SU-DHL-6 (cell line): ENCODE results near the gene TMEM212.
"Not testable (repeated sequence)": the region's sequence is repeated elsewhere in the genome, so short reads cannot be mapped to it uniquely, and the experiment has no call there.

Source experiments
- H2AFZ ChIP-seq: fragments of 200-600 bp; sonication (generic); 2 replicates; pipeline ENCODE4 v1.6.1; 2014; ENCODE audit warnings: low read depth, mild to moderate bottlenecking, moderate library complexity, mixed read lengths, antibody characterized with exemption, low read length; ENCODE audit not compliant: severe bottlenecking
- H3F3A ChIP-seq: fragments of 200-600 bp; shearing (Covaris generic); 2 replicates; pipeline ENCODE4 v1.6.0; 2016; ENCODE audit warnings: antibody characterized with exemption, mild to moderate bottlenecking; ENCODE audit not compliant: insufficient read depth
- H3K27ac ChIP-seq: fragments of 200-600 bp; sonication (generic); 2 replicates; pipeline ENCODE4 v1.5.1; 2016; ENCODE audit warnings: low read depth, mild to moderate bottlenecking, low read length, moderate library complexity, mixed read lengths
- H3K27me3 ChIP-seq: fragments of 200-600 bp; sonication (generic), shearing (Covaris generic); 2 replicates; pipeline ENCODE4 v1.6.0; 2014; ENCODE audit warnings: mild to moderate bottlenecking, low read length
- H3K36me3 ChIP-seq: fragments of 200-600 bp; sonication (generic); 2 replicates; pipeline ENCODE4 v1.6.1; 2014; ENCODE audit warnings: mild to moderate bottlenecking, low read length, mixed read lengths
- H3K4me2 ChIP-seq: fragments of 300-600, 200-600 bp; shearing (Covaris generic), sonication (generic); 2 replicates; pipeline ENCODE4 v1.6.0; 2014; ENCODE audit warnings: low read length, low read depth, mild to moderate bottlenecking; ENCODE audit not compliant: poor library complexity, severe bottlenecking
- H3K4me3 ChIP-seq: fragments of 200-600 bp; sonication (generic); 2 replicates; pipeline ENCODE4 v1.5.1; 2014; ENCODE audit warnings: antibody characterized with exemption, low read length, mild to moderate bottlenecking, mixed read lengths; ENCODE audit not compliant: insufficient read depth, poor library complexity, severe bottlenecking
- H3K79me2 ChIP-seq: fragments of 200-600 bp; sonication (generic); 2 replicates; pipeline ENCODE4 v1.6.1; 2014; ENCODE audit warnings: mild to moderate bottlenecking, low read length, moderate library complexity; ENCODE audit not compliant: insufficient read depth
- H3K9ac ChIP-seq: fragments of 200-600 bp; sonication (generic); 2 replicates; pipeline ENCODE4 v1.7.0; 2014; ENCODE audit warnings: mild to moderate bottlenecking, low read length
- H3K9me2 ChIP-seq: fragments of 200-600 bp; sonication (generic); replicated peaks from 2 replicates; pipeline ENCODE4 v1.6.1; 2014; ENCODE audit warnings: low read length; ENCODE audit not compliant: insufficient read depth
- H3K9me3 ChIP-seq: fragments of 200-600 bp; sonication (generic); 2 replicates; pipeline ENCODE4 v1.6.1; 2014; ENCODE audit warnings: low read length, mixed read lengths; ENCODE audit not compliant: insufficient read depth
- H4K20me1 ChIP-seq: fragments of 200-600 bp; sonication (generic); 2 replicates; pipeline ENCODE4 v1.6.1; 2014; ENCODE audit warnings: low read depth, mild to moderate bottlenecking, antibody characterized with exemption, low read length, moderate library complexity, mixed read lengths
- CTCF ChIP-seq: fragments of 200-600 bp; sonication (generic); IDR thresholded peaks from one replicate; pipeline ENCODE4 v1.5.1; 2017; ENCODE audit warnings: antibody characterized with exemption, mild to moderate bottlenecking, low read length, moderate library complexity; ENCODE audit not compliant: insufficient read depth, poor library complexity, severe bottlenecking
- EZH2phosphoT487 ChIP-seq: fragments of 200-600 bp; sonication (generic), shearing (Covaris generic); conservative IDR thresholded peaks from 2 replicates; pipeline ENCODE4 v1.6.1; 2018; ENCODE audit warnings: mild to moderate bottlenecking, antibody characterized with exemption, low read length, moderate library complexity, mixed read lengths

TMEM212 gene

GRCh38 chr3:171901615-171902312, 58.6 kb downstream of the TMEM212 start:
- no peak for TF ChIP-seq CTCF
- TF ChIP-seq EZH2phosphoT487 = no peak
- Histone ChIP-seq H3K27ac (no peak overlapping the region), H3K79me2 (no peaks in the 10 kb centered on the region), H4K20me1 (no peaks in the 10 kb centered on the region), H3K27me3 (no peaks in the 10 kb centered on the region), H3K4me3 (no peak overlapping the region), H3K9me3 (no peaks in the 10 kb centered on the region), H3F3A (no peaks in the 10 kb centered on the region), H2AFZ (no peak overlapping the region), H3K4me2 (no peak overlapping the region), H3K9ac (no peak overlapping the region), H3K9me2 (no peaks in the 10 kb centered on the region), H3K36me3 (no peaks in the 10 kb centered on the region)

DNA sequence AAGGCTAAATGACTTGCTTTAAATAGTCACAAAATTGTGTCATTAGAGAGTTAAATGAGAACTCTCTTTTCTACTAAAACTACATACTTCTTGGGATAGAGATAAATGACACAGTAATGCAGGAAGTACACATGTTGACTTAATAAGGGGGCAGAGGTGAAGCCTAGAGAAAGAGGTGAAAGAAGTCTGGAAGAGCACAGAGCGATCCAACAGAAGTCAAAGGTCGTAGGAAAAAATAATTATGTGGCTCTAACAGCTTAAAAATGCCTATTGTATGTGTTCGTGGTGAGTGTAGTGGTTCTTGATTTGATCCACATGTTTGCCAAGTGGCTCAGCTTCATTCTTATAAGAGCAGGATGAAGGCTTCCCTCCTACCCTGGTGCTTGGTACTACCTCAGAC, 61.7 kb downstream of the TMEM212 start:
- no peaks in the 10 kb centered on the region for H3K36me3 ChIP-seq
- H3K9me3 ChIP-seq = no peaks in the 10 kb centered on the region
- no peaks in the 10 kb centered on the region for H4K20me1 ChIP-seq
- TF ChIP-seq EZH2phosphoT487 = no peak
- TF ChIP-seq CTCF = no peak
- H3F3A ChIP-seq = no peaks in the 10 kb centered on the region
- no peaks in the 10 kb centered on the region for H3K9me2 ChIP-seq
- no peak overlapping the region for H3K4me3 ChIP-seq
- H3K79me2 ChIP-seq = no peaks in the 10 kb centered on the region
- H3K9ac ChIP-seq = no peak overlapping the region
- H3K4me2 ChIP-seq = no peak overlapping the region
- H3K27ac ChIP-seq = no peak overlapping the region
- H3K27me3 ChIP-seq = no peaks in the 10 kb centered on the region
- no peak overlapping the region for H2AFZ ChIP-seq

DNA sequence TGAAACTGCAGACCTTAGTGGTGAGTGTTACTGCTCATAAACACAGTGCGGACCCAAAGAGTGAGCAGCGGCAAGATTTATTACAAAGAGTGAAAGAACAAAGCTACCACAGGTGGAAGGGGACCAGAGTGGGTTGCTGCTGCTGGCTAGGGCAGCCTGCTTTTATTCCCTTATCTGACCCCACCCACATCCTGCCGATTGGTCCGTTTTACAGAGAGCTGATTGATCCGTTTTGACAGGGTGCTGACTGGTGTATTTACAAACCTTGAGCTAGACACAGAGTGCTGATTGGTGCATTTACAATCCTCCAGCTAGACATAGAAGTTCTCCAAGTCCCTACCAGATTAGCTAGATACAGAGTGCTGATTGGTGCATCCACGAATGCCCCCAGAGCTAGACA, 63.4 kb downstream of the TMEM212 start:
- H3K4me2 ChIP-seq, H3K79me2 ChIP-seq, H3K36me3 ChIP-seq, H3F3A ChIP-seq, H3K9me3 ChIP-seq, H3K9ac ChIP-seq, H3K27ac ChIP-seq, H3K4me3 ChIP-seq, H3K9me2 ChIP-seq, H2AFZ ChIP-seq, H4K20me1 ChIP-seq, H3K27me3 ChIP-seq: not testable (repeated sequence)

GRCh38 chr3:171906951-171907676, 64.0 kb downstream of the TMEM212 start:
- H3K9me3 ChIP-seq = no peaks in the 10 kb centered on the region
- H3K27ac ChIP-seq = no peak overlapping the region
- no peaks in the 10 kb centered on the region for H3K9me2 ChIP-seq
- H2AFZ ChIP-seq = no peak overlapping the region
- no peaks in the 10 kb centered on the region for H3F3A ChIP-seq
- H3K79me2 ChIP-seq = no peaks in the 10 kb centered on the region
- H3K27me3 ChIP-seq = no peaks in the 10 kb centered on the region
- TF ChIP-seq CTCF (no peak), EZH2phosphoT487 (no peak)
- no peak overlapping the region for H3K4me3 ChIP-seq
- no peak overlapping the region for H3K9ac ChIP-seq
- H4K20me1 ChIP-seq = no peaks in the 10 kb centered on the region
- no peaks in the 10 kb centered on the region for H3K36me3 ChIP-seq
- no peak overlapping the region for H3K4me2 ChIP-seq
